Panc1 (cell line): Measurements from ENCODE around the gene CREB5. TPM values are rescaled to one million over a fixed set of nuclear protein-coding genes. Genes with fewer than 3 reads are reported as not detected.

Experiments used
- ATAC-seq: fragments of 200-7000 bp; cut with Tn5 transposase; 2 replicates; pipeline ENCODE4 v1.9.1; 2020; ENCODE audit warnings: mild to moderate bottlenecking, moderate library complexity
- BruUV-seq: library from RNA; stranded (reverse); fragments of 400-500 nt; replicated peaks from 2 replicates; lab custom pipeline; 2021; lab: Mats Ljungman, UMichigan
- CTCF ChIA-PET: fragments of 300-600 bp; sonication (Branson Sonifier 250); formaldehyde crosslinking; loops from one replicate; lab custom pipeline; 2022; ENCODE audit warnings: antibody characterized with exemption; lab: Charles Lee
- POLR2A ChIA-PET: fragments of 300-600 bp; sonication (Branson Sonifier 250); formaldehyde crosslinking; loops from one replicate; lab custom pipeline; 2022; ENCODE audit warnings: antibody characterized with exemption; lab: Charles Lee
- DNase-seq: peaks from one replicate; pipeline ENCODE4 v3.0.0-alpha.2; 2010; ENCODE audit warnings: low read depth, low spot score
- H3K27ac ChIP-seq: 2 replicates; pipeline ENCODE4 v1.5.1; 2011; ENCODE audit warnings: mild to moderate bottlenecking, low read length, inconsistent platforms
- H3K27me3 ChIP-seq: fragments of 200-500 bp; sonication (Bioruptor generic); 2 replicates; pipeline ENCODE4 v1.6.0; 2014; ENCODE audit warnings: low read length, inconsistent platforms; ENCODE audit not compliant: control insufficient read depth, insufficient read depth
- H3K36me3 ChIP-seq: fragments of 200-500 bp; sonication (Bioruptor generic); 2 replicates; pipeline ENCODE4 v1.5.1; 2014; ENCODE audit warnings: inconsistent platforms, mild to moderate bottlenecking, low read length, moderate library complexity; ENCODE audit not compliant: control insufficient read depth, insufficient read depth
- H3K4me1 ChIP-seq: 2 replicates; pipeline ENCODE4 v1.5.1; 2011; ENCODE audit warnings: inconsistent platforms, mild to moderate bottlenecking, low read length, moderate library complexity; ENCODE audit not compliant: control insufficient read depth, insufficient read depth
- H3K4me3 ChIP-seq, 2 experiments: 2 replicates each; pipeline ENCODE4 v1.5.1; 2011 to 2012; ENCODE audit warnings: low read depth in 2 of 2, low read length in 2 of 2, mild to moderate bottlenecking in 2 of 2, inconsistent platforms in 1 of 2, moderate library complexity in 1 of 2
- H3K9me3 ChIP-seq: fragments of 200-500 bp; sonication (Bioruptor generic); 2 replicates; pipeline ENCODE4 v1.5.1; 2014; ENCODE audit warnings: low read depth, mild to moderate bottlenecking, inconsistent platforms, low read length, moderate library complexity; ENCODE audit not compliant: control insufficient read depth, insufficient read depth
- CTCF ChIP-seq: fragments of 450-650 bp; IDR thresholded peaks from 2 replicates; pipeline ENCODE4 v1.5.1; 2017; ENCODE audit warnings: mild to moderate bottlenecking
- POLR2AphosphoS5 ChIP-seq: IDR thresholded peaks from 2 replicates; pipeline ENCODE4 v1.6.1; 2012; ENCODE audit warnings: mild to moderate bottlenecking, low read depth, low read length, moderate library complexity
- REST ChIP-seq, 2 experiments: IDR thresholded peaks; 2 replicates each; pipeline ENCODE4 v1.6.1; 2011 to 2012; ENCODE audit warnings: low read depth in 2 of 2, control low read depth in 1 of 2, low read length in 1 of 2, mild to moderate bottlenecking in 1 of 2, moderate library complexity in 1 of 2; ENCODE audit not compliant: insufficient read depth in 1 of 2
- SIN3A ChIP-seq: IDR thresholded peaks from 2 replicates; pipeline ENCODE4 v1.6.1; 2012; ENCODE audit warnings: low read depth, mild to moderate bottlenecking, low read length, moderate library complexity, borderline replicate concordance; ENCODE audit not compliant: insufficient read depth
- TCF7L2 ChIP-seq: IDR thresholded peaks from 2 replicates; pipeline ENCODE4 v1.6.1; 2011; ENCODE audit warnings: mild to moderate bottlenecking, low read depth, low read length, inconsistent platforms
- in situ Hi-C: cut with HindIII; loops from 2 replicates; pipeline ENCODE4 v1.10.0; 2016; ENCODE audit warnings: low sequenced_read_pairs, low pct_unique_long_range_greater_than_20kb
- intact Hi-C: fragments of 100-400 bp; cut with micrococcal nuclease; formaldehyde crosslinking; loops from one replicate; pipeline ENCODE4 v1.10.0; 2022; ENCODE audit not compliant: unreplicated experiment
- total RNA-seq: library from RNA; stranded (reverse); gene quantifications from one replicate; pipeline ENCODE4 v1.2.1, GENCODE V29; 2021; ENCODE audit not compliant: unreplicated experiment

Gene CREB5
- total RNA-seq, 1 experiment from 2014 or later: 3.1 TPM

- peak; percentile 65 for ATAC-seq
- H3K9me3 ChIP-seq: no peaks in the 10 kb centered on the region
- intact Hi-C loops: loop anchor here (2.0 to 5.0 kb wide), 3 partner anchors 92 to 465 kb away; no protein-coding TSS in a partner anchor
- DNase-seq: no peak
- ChIA-PET POLR2A (no interaction called here), CTCF (interaction anchor here (0.7 kb wide), 2 partner anchors 148 to 644 kb away, joined by 3 to 8 read pairs; no protein-coding TSS in a partner anchor)
- BruUV-seq: no TSS peak
- in situ Hi-C loops: no loop called here
- peaks cover 16% of the 10 kb centered on the region for H3K27me3 ChIP-seq
- 0 out of 2 replicates have a peak, but pooled peaks cover 3% of the 10 kb centered on the region for H3K4me1 ChIP-seq
- no peak overlapping the region for H3K4me3 ChIP-seq
- TF ChIP-seq SIN3A (no peak), CTCF (peak; percentile 80), POLR2AphosphoS5 (no peak), REST (IDR thresholded peaks at IDR 0.05; ENCODE audit: insufficient read depth in 1 of 2, low read depth in 2 of 2, low read length in 1 of 2) (no peak)
- no peak overlapping the region for H3K27ac ChIP-seq
- H3K36me3 ChIP-seq: no peaks in the 10 kb centered on the region
These were observed 22.6 kb upstream of the CREB5 start for GRCh38 chr7:28389504-28390395.

GRCh38 chr7:28390426-28390825, 21.9 kb upstream of the CREB5 start:
- ChIA-PET POLR2A (no interaction called here), CTCF (no interaction called here)
- Histone ChIP-seq H3K36me3 (no peaks in the 10 kb centered on the region), H3K9me3 (no peaks in the 10 kb centered on the region), H3K27ac (no peak overlapping the region), H3K4me1 (0 out of 2 replicates have a peak, but pooled peaks cover 3% of the 10 kb centered on the region), H3K27me3 (peaks cover 16% of the 10 kb centered on the region), H3K4me3 (no peak overlapping the region)
- intact Hi-C loops: no loop called here
- DNase-seq (no peak), ATAC-seq (no peak)
- in situ Hi-C loops: no loop called here
- BruUV-seq: no TSS peak
- no peak for TF ChIP-seq TCF7L2
- TF ChIP-seq REST (IDR thresholded peaks at IDR 0.05; ENCODE audit: insufficient read depth in 1 of 2, low read depth in 2 of 2, low read length in 1 of 2): no peak
- TF ChIP-seq POLR2AphosphoS5: no peak
- TF ChIP-seq SIN3A: no peak
- TF ChIP-seq CTCF: no peak
